ENCODE data around the gene DLG1. TPM values are rescaled to one million over a fixed set of nuclear protein-coding genes. Genes with fewer than 3 reads are reported as not detected.

The DLG1 gene
- total and polyA plus RNA-seq, 7 donors = 16.1 to 57.6 (median 51.3) TPM

DNA sequence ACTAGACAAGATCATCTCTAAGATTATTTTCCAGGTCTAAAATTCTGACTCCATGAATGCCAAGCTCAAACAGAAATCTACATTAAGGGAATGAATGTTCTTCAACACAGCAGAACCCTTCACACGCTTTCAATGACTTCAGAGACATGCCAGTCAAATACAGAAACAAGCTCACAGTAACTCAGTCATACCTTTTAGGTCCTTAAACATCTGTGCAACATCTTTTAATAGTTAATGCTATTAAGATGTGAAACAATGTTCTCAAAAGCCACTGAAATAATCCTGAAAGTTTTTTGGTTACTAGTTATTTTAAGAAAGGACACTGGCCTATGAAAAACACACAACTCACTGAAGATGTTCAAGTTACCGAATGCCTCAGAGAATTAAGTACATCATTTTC, 2.5 kb downstream of the DLG1 start:
- intact Hi-C loops (cut with DNase I) = loop anchor here in 1 of 2 donors (5.0 to 10.0 kb wide), 2 partner anchors 56 to 159 kb away; no protein-coding TSS in a partner anchor
- 66 to 81% (median 68%) methylated on average over 2 of the region's 2 CpGs for WGBS, 3 donors
- H3K27me3 ChIP-seq (ENCODE audit: insufficient read depth in 3 of 3, low read length in 2 of 3) = no peaks in the 10 kb centered on the region

GRCh38 chr3:197293605-197294237, 4.7 kb downstream of the DLG1 start:
- Histone ChIP-seq H3K27ac (peak overlapping the region; percentile 72), H3K4me3 (peak overlapping the region; percentile 19), H3K36me3 (ENCODE audit: insufficient read depth in 1 of 2, low read depth in 1 of 2) (peaks cover 0 to 42% of the 10 kb centered on the region in 2 donors), H3K9me3 (no peaks in the 10 kb centered on the region), H3K4me1 (peaks cover 58% of the 10 kb centered on the region), H3K27me3 (ENCODE audit: insufficient read depth in 3 of 3, low read length in 2 of 3) (no peaks in the 10 kb centered on the region)
- DNase-seq (no peak), ATAC-seq (no peak)
- intact Hi-C loops (cut with DNase I) = loop anchor here in 1 of 2 donors (10.0 kb wide), 1 partner anchor 161 kb away; no protein-coding TSS in a partner anchor
- no peak for TF ChIP-seq CTCF (IDR thresholded peaks at IDR 0.05)
- 78 to 91% (median 87%) methylated on average over 4 of the region's 4 CpGs for WGBS, 3 donors

More for the DNA sequence above, 2.5 kb downstream of the DLG1 start:
- no peak for ATAC-seq
- Histone ChIP-seq H3K4me3 (peak overlapping the region; percentile 99), H3K9me3 (no peaks in the 10 kb centered on the region), H3K36me3 (ENCODE audit: insufficient read depth in 1 of 2, low read depth in 1 of 2) (peaks cover 0 to 32% of the 10 kb centered on the region in 2 donors), H3K4me1 (peaks cover 37% of the 10 kb centered on the region), H3K27ac (peak overlapping the region; percentile 24)
- no peak for TF ChIP-seq CTCF (IDR thresholded peaks at IDR 0.05)
- DNase-seq = no peak

DNA sequence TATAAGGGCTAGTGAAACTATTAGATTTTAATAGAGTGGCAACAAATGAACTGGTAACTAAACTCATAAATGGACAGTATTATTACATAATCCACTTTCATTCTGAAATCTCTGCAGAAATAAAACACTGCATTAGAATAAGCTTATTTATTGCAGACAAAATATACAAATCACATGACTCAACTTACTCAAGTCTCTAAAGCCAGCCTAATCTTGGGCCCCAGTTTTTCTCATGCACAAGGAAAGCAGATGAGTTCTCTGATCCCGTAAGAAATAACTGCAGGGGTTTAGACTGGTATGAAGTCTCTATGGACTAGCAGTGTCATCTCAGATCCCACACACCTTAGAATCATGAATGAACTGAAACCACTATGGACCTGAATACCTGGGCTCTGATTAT, 5.8 kb downstream of the DLG1 start:
- Histone ChIP-seq H3K4me3 (peak overlapping the region; percentile 23), H3K4me1 (peaks cover 59% of the 10 kb centered on the region), H3K27me3 (ENCODE audit: insufficient read depth in 3 of 3, low read length in 2 of 3) (no peaks in the 10 kb centered on the region), H3K27ac (peak overlapping the region; percentile 72), H3K9me3 (no peaks in the 10 kb centered on the region), H3K36me3 (ENCODE audit: insufficient read depth in 1 of 2, low read depth in 1 of 2) (peaks cover 0 to 50% of the 10 kb centered on the region in 2 donors)
- TF ChIP-seq CTCF (IDR thresholded peaks at IDR 0.05) = no peak
- DNase-seq (no peak), ATAC-seq (no peak)
- intact Hi-C loops (cut with DNase I) = loop anchor here in 1 of 2 donors (10.0 kb wide), 1 partner anchor 162 kb away; no protein-coding TSS in a partner anchor
- WGBS, 3 donors = 28 to 74% (median 50%) methylated on average over 1 of the region's 1 CpG

DNA sequence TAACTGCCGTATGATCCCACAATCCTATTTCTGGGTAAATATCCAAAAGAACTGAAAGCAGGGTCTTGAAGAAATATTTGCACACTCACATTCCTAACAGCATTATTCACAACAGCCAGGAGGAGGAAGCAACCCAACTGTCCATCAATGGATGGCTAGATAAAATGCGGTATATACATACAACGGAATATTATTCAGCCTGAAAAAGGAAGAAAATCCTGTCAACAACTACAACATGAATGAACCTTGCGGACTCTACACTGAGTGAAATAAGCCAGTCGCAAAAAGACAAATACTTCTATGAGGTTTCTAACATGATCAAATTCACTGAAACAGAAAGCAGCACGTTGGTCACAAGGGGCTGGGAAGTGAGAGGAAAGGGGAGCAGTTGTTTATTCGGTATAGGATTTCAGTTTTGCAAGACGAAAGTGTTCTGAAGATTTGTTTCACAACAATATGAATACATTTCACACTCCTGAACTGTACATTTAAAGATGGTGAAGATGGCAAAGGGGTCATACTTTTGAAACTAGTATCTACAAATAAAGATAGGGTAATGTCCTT, 6.2 kb downstream of the DLG1 start:
- Histone ChIP-seq H3K27me3 (ENCODE audit: insufficient read depth in 3 of 3, low read length in 2 of 3) (no peaks in the 10 kb centered on the region), H3K4me3 (peak overlapping the region; percentile 23), H3K4me1 (peaks cover 59% of the 10 kb centered on the region), H3K9me3 (no peaks in the 10 kb centered on the region), H3K36me3 (ENCODE audit: insufficient read depth in 1 of 2, low read depth in 1 of 2) (peaks cover 0 to 50% of the 10 kb centered on the region in 2 donors), H3K27ac (peak overlapping the region; percentile 72)
- DNase-seq (no peak), ATAC-seq (peak; percentile 44 to 81 (median 56))
- 65 to 75% (median 70%) methylated on average over 8 of the region's 8 CpGs for WGBS, 3 donors
- TF ChIP-seq CTCF (IDR thresholded peaks at IDR 0.05) = no peak
- intact Hi-C loops (cut with DNase I) = loop anchor here in 1 of 2 donors (10.0 kb wide), 1 partner anchor 163 kb away; no protein-coding TSS in a partner anchor

All from psoas muscle (tissue), 8 donors.